PC-9 (cell line): ENCODE results near the gene CCDC33. TPM values are rescaled to one million over a fixed set of nuclear protein-coding genes. Genes with fewer than 3 reads are reported as not detected.
A peak's percentile ranks its signal among the peaks of the same experiment; 100 is the strongest.

Source experiments
- BruUV-seq: library from RNA; stranded (reverse); fragments of 400-500 nt; replicated peaks from 2 replicates; lab custom pipeline; 2021; lab: Mats Ljungman, UMichigan
- CTCF ChIA-PET: fragments of 300-600 bp; sonication (Branson Sonifier 250); formaldehyde crosslinking; loops from one replicate; lab custom pipeline; 2022; ENCODE audit warnings: antibody characterized with exemption; lab: Charles Lee
- POLR2A ChIA-PET: fragments of 300-600 bp; sonication (Branson Sonifier 250); formaldehyde crosslinking; loops from one replicate; lab custom pipeline; 2022; ENCODE audit warnings: antibody characterized with exemption; ENCODE audit not compliant: unreplicated experiment; lab: Charles Lee
- DNase-seq, 2 experiments: peaks; one replicate each; pipeline versions ENCODE4 v3.0.0 to v3.0.0-alpha.2; 2015 to 2022; ENCODE audit warnings: mixed read lengths in 1 of 2
- H2AFZ ChIP-seq: fragments of 200-600 bp; sonication (generic); 2 replicates; pipeline ENCODE4 v1.8.1; 2017; ENCODE audit warnings: antibody characterized with exemption
- H3F3A ChIP-seq: fragments of 200-600 bp; sonication (generic); 2 replicates; pipeline ENCODE4 v1.8.1; 2017; ENCODE audit warnings: antibody characterized with exemption, mild to moderate bottlenecking, low read depth; ENCODE audit not compliant: insufficient read depth
- H3K27ac ChIP-seq: fragments of 200-600 bp; sonication (generic); 2 replicates; pipeline ENCODE4 v1.6.1; 2016; ENCODE audit warnings: mixed run types
- H3K27me3 ChIP-seq: fragments of 200-600 bp; sonication (generic); 2 replicates; pipeline ENCODE4 v1.6.1; 2016; ENCODE audit warnings: low read depth, mixed run types; ENCODE audit not compliant: insufficient read depth
- H3K36me3 ChIP-seq: fragments of 200-600 bp; sonication (generic); 2 replicates; pipeline ENCODE4 v1.6.1; 2016; ENCODE audit warnings: low read depth, mixed run types
- H3K4me1 ChIP-seq: fragments of 200-600 bp; sonication (generic); replicated peaks from 2 replicates; pipeline ENCODE4 v1.6.1; 2016; ENCODE audit warnings: mixed run types; ENCODE audit not compliant: insufficient read depth
- H3K4me2 ChIP-seq: fragments of 200-600 bp; sonication (generic); 2 replicates; pipeline ENCODE4 v1.6.1; 2017; ENCODE audit warnings: mixed run types
- H3K4me3 ChIP-seq: fragments of 200-600 bp; sonication (generic); 2 replicates; pipeline ENCODE4 v1.6.1; 2016; ENCODE audit warnings: mixed run types
- H3K79me2 ChIP-seq: fragments of 200-600 bp; sonication (generic); 2 replicates; pipeline ENCODE4 v1.6.1; 2017; ENCODE audit warnings: low read depth, mixed run types
- H3K9me2 ChIP-seq: fragments of 200-600 bp; sonication (generic); 2 replicates; pipeline ENCODE4 v1.8.1; 2017; ENCODE audit warnings: mild to moderate bottlenecking; ENCODE audit not compliant: insufficient read depth
- H3K9me3 ChIP-seq: fragments of 200-600 bp; sonication (generic); 2 replicates; pipeline ENCODE4 v1.8.1; 2016; ENCODE audit warnings: low read depth; ENCODE audit not compliant: insufficient read depth
- H4K20me1 ChIP-seq: fragments of 200-600 bp; sonication (generic); 2 replicates; pipeline ENCODE4 v1.8.1; 2017; ENCODE audit not compliant: insufficient read depth
- EZH2 ChIP-seq: fragments of 200-600 bp; sonication (generic); IDR thresholded peaks from 2 replicates; pipeline ENCODE4 v1.8.0; 2017; ENCODE audit warnings: antibody characterized with exemption, low read depth
- intact Hi-C: fragments of 100-400 bp; cut with micrococcal nuclease; formaldehyde crosslinking; loops from one replicate; pipeline ENCODE4 v1.10.0; 2022; ENCODE audit not compliant: unreplicated experiment
- total RNA-seq: library from RNA; stranded (reverse); gene quantifications from 2 replicates; pipeline ENCODE4 v1.2.3, GENCODE V29; 2021
- TF ChIP-seq, protein P1 (sequence below): fragments of 200-600 bp; sonication (generic); conservative IDR thresholded peaks from 2 replicates; pipeline ENCODE4 v1.6.1; 2017; ENCODE audit warnings: mixed run types, antibody characterized with exemption, mild to moderate bottlenecking, moderate library complexity

The CCDC33 gene
- total RNA-seq, 1 experiment from 2014 or later, result 7.5 TPM

- Histone ChIP-seq H3K9me2 (no peaks in the 10 kb centered on the region), H3K27me3 (no peaks in the 10 kb centered on the region), H3F3A (peaks cover 10% of the 10 kb centered on the region; the same call in 1 of the 2 replicates), H3K27ac (no peak overlapping the region), H3K4me1 (peaks cover 25% of the 10 kb centered on the region), H3K4me2 (no peak overlapping the region), H3K36me3 (no peaks in the 10 kb centered on the region), H3K4me3 (no peak overlapping the region), H4K20me1 (no peaks in the 10 kb centered on the region), H3K79me2 (no peaks in the 10 kb centered on the region), H2AFZ (no peak overlapping the region), H3K9me3 (no peaks in the 10 kb centered on the region)
- POLR2A ChIA-PET, result no interaction called here
- no peak for DNase-seq
- BruUV-seq, result no TSS peak
- TF ChIP-seq, protein P1, sequence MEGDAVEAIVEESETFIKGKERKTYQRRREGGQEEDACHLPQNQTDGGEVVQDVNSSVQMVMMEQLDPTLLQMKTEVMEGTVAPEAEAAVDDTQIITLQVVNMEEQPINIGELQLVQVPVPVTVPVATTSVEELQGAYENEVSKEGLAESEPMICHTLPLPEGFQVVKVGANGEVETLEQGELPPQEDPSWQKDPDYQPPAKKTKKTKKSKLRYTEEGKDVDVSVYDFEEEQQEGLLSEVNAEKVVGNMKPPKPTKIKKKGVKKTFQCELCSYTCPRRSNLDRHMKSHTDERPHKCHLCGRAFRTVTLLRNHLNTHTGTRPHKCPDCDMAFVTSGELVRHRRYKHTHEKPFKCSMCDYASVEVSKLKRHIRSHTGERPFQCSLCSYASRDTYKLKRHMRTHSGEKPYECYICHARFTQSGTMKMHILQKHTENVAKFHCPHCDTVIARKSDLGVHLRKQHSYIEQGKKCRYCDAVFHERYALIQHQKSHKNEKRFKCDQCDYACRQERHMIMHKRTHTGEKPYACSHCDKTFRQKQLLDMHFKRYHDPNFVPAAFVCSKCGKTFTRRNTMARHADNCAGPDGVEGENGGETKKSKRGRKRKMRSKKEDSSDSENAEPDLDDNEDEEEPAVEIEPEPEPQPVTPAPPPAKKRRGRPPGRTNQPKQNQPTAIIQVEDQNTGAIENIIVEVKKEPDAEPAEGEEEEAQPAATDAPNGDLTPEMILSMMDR, result no peak
- TF ChIP-seq EZH2, result no peak
- intact Hi-C loops, result loop anchor here (5.0 to 10.0 kb wide), 2 partner anchors 241 to 579 kb away; partner anchors contain the start of genes CLK3 and RPP25
- CTCF ChIA-PET, result interaction anchor here (0.6 kb wide), 2 partner anchors 119 to 256 kb away, joined by 3 to 5 read pairs; no protein-coding TSS in a partner anchor
Observed at GRCh38 chr15:74376226-74376625, 140.1 kb downstream of the CCDC33 start.

GRCh38 chr15:74376825-74377581 is 140.9 kb downstream of the CCDC33 start:
- Histone ChIP-seq H3K27ac (no peak overlapping the region), H3K4me1 (peaks cover 27% of the 10 kb centered on the region), H3K79me2 (no peaks in the 10 kb centered on the region), H3F3A (peaks cover 10% of the 10 kb centered on the region; the same call in 1 of the 2 replicates), H3K36me3 (no peaks in the 10 kb centered on the region), H3K4me2 (no peak overlapping the region), H2AFZ (no peak overlapping the region), H3K27me3 (no peaks in the 10 kb centered on the region), H3K4me3 (no peak overlapping the region), H3K9me2 (no peaks in the 10 kb centered on the region), H3K9me3 (no peaks in the 10 kb centered on the region), H4K20me1 (no peaks in the 10 kb centered on the region)
- CTCF ChIA-PET, result no interaction called here
- TF ChIP-seq EZH2, result no peak
- TF ChIP-seq, protein P1, result no peak
- DNase-seq, result no peak
- intact Hi-C loops, result loop anchor here (5.0 to 10.0 kb wide), 2 partner anchors 240 to 578 kb away; partner anchors contain the start of genes CLK3 and RPP25
- no TSS peak for BruUV-seq
- POLR2A ChIA-PET, result interaction anchor here (0.5 kb wide), 1 partner anchor 531 kb away, joined by 3 read pairs; no protein-coding TSS in a partner anchor

DNA sequence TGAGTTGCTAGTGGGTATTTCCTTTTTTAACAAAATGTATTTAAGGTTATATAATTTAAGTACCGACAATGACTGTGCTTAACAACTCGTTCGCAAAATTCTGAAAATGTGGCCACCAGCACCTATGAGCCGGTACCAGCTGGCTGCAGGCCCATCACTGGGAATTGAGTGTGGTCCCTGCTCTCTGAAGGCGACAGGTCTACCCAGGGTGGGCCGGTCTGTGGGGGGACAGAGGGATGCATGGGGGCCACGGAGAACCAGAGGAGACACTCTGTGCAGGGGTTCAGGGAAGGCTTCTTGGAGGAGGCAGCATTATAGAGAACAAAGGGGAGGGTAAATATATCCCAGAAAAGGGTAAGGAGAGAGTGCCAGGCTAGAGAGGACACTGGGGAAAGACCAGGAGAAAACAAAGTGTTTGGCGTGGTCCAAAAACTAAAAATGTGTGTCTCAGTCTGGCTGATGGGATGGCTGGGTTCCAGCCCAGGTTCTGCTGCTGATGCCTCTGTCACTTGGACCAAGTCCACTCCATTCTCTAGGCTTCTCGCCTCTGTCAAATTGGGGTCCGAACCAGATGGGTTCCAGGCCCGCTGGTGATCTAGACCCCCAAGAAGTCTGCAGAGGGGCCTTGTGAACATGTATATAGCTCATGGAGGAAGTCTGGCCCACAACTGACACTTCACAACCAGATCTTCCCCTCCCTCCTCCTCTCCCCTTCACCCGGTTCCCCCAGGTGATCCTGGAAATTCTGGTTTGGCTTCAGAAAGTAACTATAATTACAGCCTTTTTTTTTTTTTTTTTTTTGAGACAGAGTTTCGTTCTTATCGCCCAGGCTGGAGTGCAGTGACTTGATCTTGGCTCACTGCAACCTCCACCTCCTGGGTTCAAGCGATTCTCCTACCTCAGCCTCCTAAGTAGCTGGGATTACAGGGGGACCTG is 142.0 kb downstream of the CCDC33 start:
- H3K27ac ChIP-seq, result peak overlapping the region; percentile 79
- no peaks in the 10 kb centered on the region for H4K20me1 ChIP-seq
- H3K4me2 ChIP-seq, result peak overlapping the region; percentile 74
- H3F3A ChIP-seq, result peaks cover 10% of the 10 kb centered on the region; the same call in 1 of the 2 replicates
- no peaks in the 10 kb centered on the region for H3K9me3 ChIP-seq
- TF ChIP-seq EZH2, result no peak
- TF ChIP-seq, protein P1, result no peak
- H3K4me3 ChIP-seq, result peak overlapping the region; percentile 33; the same call in 1 of the 2 replicates
- DNase-seq, result peak in 1 of 2 experiments; percentile 63
- H2AFZ ChIP-seq, result no peak overlapping the region
- no peaks in the 10 kb centered on the region for H3K79me2 ChIP-seq
- intact Hi-C loops, result loop anchor here (5.0 to 10.0 kb wide), 2 partner anchors 239 to 577 kb away; partner anchors contain the start of genes CLK3 and RPP25
- H3K36me3 ChIP-seq, result no peaks in the 10 kb centered on the region
- no TSS peak for BruUV-seq
- no peaks in the 10 kb centered on the region for H3K27me3 ChIP-seq
- no peaks in the 10 kb centered on the region for H3K9me2 ChIP-seq
- ChIA-PET CTCF (interaction anchor here (0.6 to 1.5 kb wide), 5 partner anchors 48 to 432 kb away, joined by 4 to 11 read pairs (median 8); no protein-coding TSS in a partner anchor), POLR2A (interaction anchor here (0.7 to 0.8 kb wide), 2 partner anchors 11 to 162 kb away, joined by 3 read pairs; no protein-coding TSS in a partner anchor)
- H3K4me1 ChIP-seq, result peaks cover 36% of the 10 kb centered on the region
